Mesothelial cell of epicardium (in vitro differentiated cells): ENCODE measurements around the gene HTR7. TPM values are rescaled to one million over a fixed set of nuclear protein-coding genes. Genes with fewer than 3 reads are reported as not detected.
"Not testable (repeated sequence)": the region's sequence is repeated elsewhere in the genome, so short reads cannot be mapped to it uniquely, and the experiment has no call there.

Source experiments
- DNase-seq, 2 experiments: peaks; one replicate each; pipeline ENCODE4 v3.0.0; 2021; ENCODE audit warnings: low spot score in 2 of 2; ENCODE audit not compliant: unreplicated experiment in 2 of 2
- H3K27ac Mint-ChIP-seq: 2 replicates; pipeline ENCODE4 v1.8.0; 2021; ENCODE audit warnings: mixed read lengths
- H3K27me3 Mint-ChIP-seq: 2 replicates; pipeline ENCODE4 v1.8.0; 2021; ENCODE audit warnings: low read depth, mixed read lengths
- H3K36me3 Mint-ChIP-seq: 2 replicates; pipeline ENCODE4 v1.8.0; 2021; ENCODE audit warnings: mixed read lengths
- H3K4me1 Mint-ChIP-seq: 2 replicates; pipeline ENCODE4 v1.8.0; 2021; ENCODE audit warnings: mixed read lengths
- H3K4me3 Mint-ChIP-seq: 2 replicates; pipeline ENCODE4 v1.8.0; 2021; ENCODE audit warnings: mild to moderate bottlenecking, moderate library complexity, mixed read lengths
- H3K9me3 Mint-ChIP-seq: 2 replicates; pipeline ENCODE4 v1.8.0; 2021; ENCODE audit warnings: mixed read lengths
- total RNA-seq: library from RNA; stranded (reverse); gene quantifications from 3 replicates; pipeline ENCODE4 v1.2.1, GENCODE V29; 2021
- TF ChIP-seq, protein P1 (sequence below): fragments of 200-600 bp; sonication (generic); IDR thresholded peaks from one replicate; pipeline ENCODE4 v1.5.0; 2021; ENCODE audit warnings: antibody characterized with exemption; ENCODE audit not compliant: unreplicated experiment

HTR7 gene
- total RNA-seq, 1 donor from 2014 or later: 3.4 TPM

DNA sequence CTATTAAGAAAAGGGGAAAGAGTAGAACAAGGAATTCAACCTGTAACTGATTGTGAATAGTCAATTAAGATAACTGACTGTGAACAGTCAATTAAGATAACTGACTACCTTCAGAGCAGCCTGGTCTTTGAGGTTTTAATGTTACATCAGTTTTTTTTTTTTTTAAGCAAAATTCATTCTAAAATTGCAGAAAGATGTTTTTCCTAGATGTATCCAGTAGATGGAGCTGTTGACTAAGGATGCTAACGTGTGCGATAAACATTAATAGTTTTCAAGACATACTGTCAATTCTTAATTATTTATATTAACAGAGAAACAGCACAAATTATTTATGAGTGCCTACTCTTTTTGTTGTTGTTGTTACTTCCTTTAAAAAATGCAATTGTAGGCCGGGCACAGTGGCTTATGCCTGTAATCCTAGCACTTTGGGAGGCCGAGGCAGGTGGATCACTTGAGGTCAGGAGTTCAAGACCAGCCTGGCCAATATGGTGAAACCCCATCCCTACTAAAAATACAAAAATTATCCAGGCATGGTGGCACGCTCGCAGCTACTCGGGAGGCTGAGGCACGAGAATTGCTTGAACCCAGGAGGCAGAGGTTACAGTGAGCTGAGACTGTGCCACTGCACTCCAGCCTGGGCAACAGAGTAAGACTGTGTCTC, 22.4 kb upstream of the HTR7 start:
- DNase-seq, H3K4me3 Mint-ChIP-seq, H3K27me3 Mint-ChIP-seq, H3K27ac Mint-ChIP-seq, H3K9me3 Mint-ChIP-seq, H3K4me1 Mint-ChIP-seq: not testable (repeated sequence)
- TF ChIP-seq, protein P1, sequence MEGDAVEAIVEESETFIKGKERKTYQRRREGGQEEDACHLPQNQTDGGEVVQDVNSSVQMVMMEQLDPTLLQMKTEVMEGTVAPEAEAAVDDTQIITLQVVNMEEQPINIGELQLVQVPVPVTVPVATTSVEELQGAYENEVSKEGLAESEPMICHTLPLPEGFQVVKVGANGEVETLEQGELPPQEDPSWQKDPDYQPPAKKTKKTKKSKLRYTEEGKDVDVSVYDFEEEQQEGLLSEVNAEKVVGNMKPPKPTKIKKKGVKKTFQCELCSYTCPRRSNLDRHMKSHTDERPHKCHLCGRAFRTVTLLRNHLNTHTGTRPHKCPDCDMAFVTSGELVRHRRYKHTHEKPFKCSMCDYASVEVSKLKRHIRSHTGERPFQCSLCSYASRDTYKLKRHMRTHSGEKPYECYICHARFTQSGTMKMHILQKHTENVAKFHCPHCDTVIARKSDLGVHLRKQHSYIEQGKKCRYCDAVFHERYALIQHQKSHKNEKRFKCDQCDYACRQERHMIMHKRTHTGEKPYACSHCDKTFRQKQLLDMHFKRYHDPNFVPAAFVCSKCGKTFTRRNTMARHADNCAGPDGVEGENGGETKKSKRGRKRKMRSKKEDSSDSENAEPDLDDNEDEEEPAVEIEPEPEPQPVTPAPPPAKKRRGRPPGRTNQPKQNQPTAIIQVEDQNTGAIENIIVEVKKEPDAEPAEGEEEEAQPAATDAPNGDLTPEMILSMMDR: peak; percentile 69
- H3K36me3 Mint-ChIP-seq: peaks cover 21% of the 10 kb centered on the region

DNA sequence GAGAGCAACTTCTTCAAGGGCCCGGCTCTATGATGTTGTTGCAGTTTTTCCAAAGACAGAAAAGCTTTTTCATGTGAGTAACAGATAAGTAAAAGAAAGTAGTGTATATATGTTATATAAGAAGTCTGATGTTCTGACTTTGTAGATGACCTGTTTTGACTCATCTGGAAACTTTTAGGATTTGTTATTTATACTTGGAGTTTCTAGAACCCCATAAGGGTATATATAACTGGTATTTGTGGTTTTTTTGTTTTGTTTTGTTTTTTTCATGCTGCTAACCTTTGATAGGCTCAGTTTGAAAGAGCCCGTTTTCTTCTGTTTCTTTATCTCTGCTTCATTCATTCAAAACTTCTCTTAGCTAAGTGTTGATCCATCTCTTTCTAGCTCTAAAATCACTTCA, 21.2 kb upstream of the HTR7 start:
- DNase-seq: no peak
- Mint-ChIP-seq H3K27ac (no peak overlapping the region), H3K36me3 (peaks cover 21% of the 10 kb centered on the region), H3K9me3 (no peaks in the 10 kb centered on the region), H3K4me1 (no peaks in the 10 kb centered on the region), H3K27me3 (no peaks in the 10 kb centered on the region), H3K4me3 (no peak overlapping the region)
- TF ChIP-seq, protein P1: no peak

DNA sequence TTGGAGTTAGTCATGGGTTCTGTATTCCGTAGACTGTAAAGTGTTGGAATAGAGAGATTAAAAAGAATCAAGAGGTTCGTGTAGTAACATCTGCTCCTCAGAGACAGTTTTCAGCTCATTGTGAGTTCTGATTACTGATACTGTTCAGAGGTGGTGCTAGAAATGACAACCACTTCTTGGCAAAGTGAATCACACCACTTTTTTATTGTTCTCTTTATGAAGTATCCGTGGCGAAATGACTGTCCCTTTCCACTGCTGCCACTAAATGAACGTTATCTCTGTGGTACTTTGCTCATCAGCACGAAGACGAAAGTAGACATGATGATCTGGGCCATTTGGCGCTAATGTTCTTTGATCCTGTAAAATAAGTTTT, 14.8 kb upstream of the HTR7 start:
- no peak for DNase-seq
- Mint-ChIP-seq H3K27me3 (peaks cover 11% of the 10 kb centered on the region), H3K4me3 (peak overlapping the region; percentile 97), H3K9me3 (peaks cover 10% of the 10 kb centered on the region), H3K4me1 (peaks cover 21% of the 10 kb centered on the region), H3K27ac (peak overlapping the region; percentile 96), H3K36me3 (peaks cover 11% of the 10 kb centered on the region)
- TF ChIP-seq, protein P1: no peak

DNA sequence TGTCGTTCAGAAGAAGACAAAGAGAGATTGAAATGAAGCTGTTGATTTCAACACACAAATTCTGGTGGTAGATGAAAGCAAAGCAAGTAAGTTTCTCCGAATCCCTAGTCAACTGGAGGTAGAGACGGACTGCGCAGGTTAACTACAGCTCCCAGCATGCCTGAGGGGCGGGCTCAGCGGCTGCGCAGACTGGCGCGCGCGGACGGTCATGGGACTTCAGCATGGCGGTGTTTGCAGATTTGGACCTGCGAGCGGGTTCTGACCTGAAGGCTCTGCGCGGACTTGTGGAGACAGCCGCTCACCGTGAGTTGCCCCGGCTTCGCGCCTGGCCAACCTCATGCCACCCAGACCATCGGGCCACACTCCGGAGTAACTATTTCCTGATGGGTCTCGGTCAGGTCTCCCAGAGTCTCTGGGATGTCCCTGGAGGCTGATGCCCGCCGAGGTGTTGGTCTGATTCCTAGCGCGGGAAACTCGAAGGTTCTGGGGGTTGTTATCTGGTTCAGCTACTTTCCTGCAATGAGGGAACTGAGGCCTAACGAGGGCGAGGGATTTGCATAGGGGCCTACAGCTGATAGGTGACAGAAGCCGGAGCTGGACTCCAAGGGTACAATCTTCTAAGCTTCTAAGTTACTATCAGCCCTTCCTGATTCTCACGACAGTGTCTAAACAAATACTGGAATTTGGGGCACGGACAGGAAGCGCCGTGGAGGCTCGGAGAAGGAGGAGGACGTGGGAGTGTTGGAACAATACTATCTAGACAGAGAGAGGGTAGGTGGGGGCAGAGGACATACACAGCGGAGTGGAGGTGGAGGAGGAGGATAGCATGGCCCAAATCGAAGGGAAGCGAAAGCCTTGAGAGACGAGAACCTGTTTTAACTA, 14.2 kb upstream of the HTR7 start, which contains the start of gene RPP30:
RPP30 (plus strand) TSS at position 209 of the 882 bp plus-strand sequence; CDS start at position 222, 13 bp downstream.
- TF ChIP-seq, protein P1: no peak
- peak; percentile 61 to 85 for DNase-seq
- Mint-ChIP-seq H3K9me3 (peaks cover 10% of the 10 kb centered on the region), H3K27me3 (peaks cover 16% of the 10 kb centered on the region), H3K4me3 (peak within 1 kb of the TSS; percentile 97), H3K36me3 (peaks cover 11% of the 10 kb centered on the region), H3K27ac (peak within 1 kb of the TSS; percentile 96), H3K4me1 (peaks cover 21% of the 10 kb centered on the region)

DNA sequence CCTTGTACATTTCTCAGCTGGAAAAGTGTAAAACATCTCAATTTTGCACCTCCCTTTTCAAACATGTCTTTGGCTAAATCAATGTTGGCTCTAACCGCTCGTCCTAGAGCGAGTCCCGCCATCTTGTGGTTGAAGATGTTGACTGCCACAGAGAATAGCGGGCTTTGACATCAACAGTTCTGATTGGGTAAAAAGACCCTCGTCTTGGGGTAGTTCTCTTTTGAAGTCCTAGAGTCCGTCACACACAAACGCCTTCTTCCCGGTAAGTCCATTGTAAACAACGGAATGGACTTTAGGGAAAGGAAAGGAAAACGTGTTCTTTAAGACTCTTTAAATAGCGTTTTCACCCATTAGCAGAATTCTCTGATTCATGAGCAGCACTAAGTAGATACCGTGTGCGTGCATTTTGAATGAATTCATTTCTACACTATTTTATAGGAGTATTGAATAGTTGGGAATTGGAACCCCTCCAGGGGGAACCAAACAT, 13.5 kb upstream of the HTR7 start:
- DNase-seq: peak in 1 of 2 experiments; percentile 22
- H3K9me3 Mint-ChIP-seq: peaks cover 10% of the 10 kb centered on the region
- H3K4me3 Mint-ChIP-seq: peak overlapping the region; percentile 97
- peaks cover 21% of the 10 kb centered on the region for H3K4me1 Mint-ChIP-seq
- peaks cover 8% of the 10 kb centered on the region for H3K36me3 Mint-ChIP-seq
- H3K27me3 Mint-ChIP-seq: peaks cover 16% of the 10 kb centered on the region
- peak overlapping the region; percentile 96 for H3K27ac Mint-ChIP-seq
- TF ChIP-seq, protein P1: peak; percentile 54
